Lower leg skin (tissue), 3 donors: ENCODE data around the gene LIME1.
A peak's percentile ranks its signal among the peaks of the same experiment; 100 is the strongest.

Source experiments
- CTCF ChIP-seq, 3 donors: fragments of 450-650 bp; IDR thresholded peaks; one replicate each; pipeline ENCODE4 v1.5.1; 2016; ENCODE audit warnings: antibody characterized with exemption in 3 of 3, mild to moderate bottlenecking in 3 of 3, moderate library complexity in 2 of 3
- POLR2A ChIP-seq, 2 donors: fragments of 450-650 bp; IDR thresholded peaks; one replicate each; pipeline ENCODE4 v1.6.1; 2016 to 2017; ENCODE audit warnings: antibody characterized with exemption in 2 of 2, mild to moderate bottlenecking in 1 of 2, moderate library complexity in 1 of 2

GRCh38 chr20:63740627-63741353 is 4.3 kb downstream of the LIME1 start:
- peak in 1 of 3 donors; percentile 38 for TF ChIP-seq CTCF (IDR thresholded peaks at IDR 0.05)
- TF ChIP-seq POLR2A (IDR thresholded peaks at IDR 0.05) = no peak
